ENCODE results near the gene AMFR. TPM values are rescaled to one million over a fixed set of nuclear protein-coding genes. Genes with fewer than 3 reads are reported as not detected.
"Not testable (repeated sequence)": the region's sequence is repeated elsewhere in the genome, so short reads cannot be mapped to it uniquely, and the experiment has no call there.

The AMFR gene
- total RNA-seq, 1 experiment from 2014 or later: 75.9 TPM

DNA sequence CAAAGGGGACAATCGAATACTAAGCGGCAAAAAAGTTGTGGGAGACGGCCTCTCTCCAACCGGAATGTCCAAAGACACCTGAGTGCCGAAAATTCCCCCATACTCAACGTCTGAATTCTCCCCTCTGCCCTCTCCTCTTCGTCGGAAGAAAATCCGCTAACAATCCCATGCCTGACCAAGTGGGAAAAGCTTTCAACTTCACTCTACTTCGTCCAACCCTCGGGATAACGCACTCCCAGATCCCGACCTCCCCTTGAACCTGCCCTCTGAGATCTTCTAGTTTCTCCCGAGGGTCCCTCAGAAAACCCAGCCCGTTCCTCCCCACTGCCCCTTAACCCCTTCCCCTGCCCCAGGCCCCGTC lies 961 bp downstream of the AMFR start:
- DNase-seq (ENCODE audit: low spot score): peak; percentile 16

- peak; percentile 19 for DNase-seq (ENCODE audit: low spot score)
These were observed 1.6 kb downstream of the AMFR start for GRCh38 chr16:56423584-56424403.

GRCh38 chr16:56422896-56423441 lies 2.4 kb downstream of the AMFR start:
- no peak for DNase-seq (ENCODE audit: low spot score)

- DNase-seq (ENCODE audit: low spot score): no peak
These were observed 3.2 kb downstream of the AMFR start for GRCh38 chr16:56421976-56422669.

DNA sequence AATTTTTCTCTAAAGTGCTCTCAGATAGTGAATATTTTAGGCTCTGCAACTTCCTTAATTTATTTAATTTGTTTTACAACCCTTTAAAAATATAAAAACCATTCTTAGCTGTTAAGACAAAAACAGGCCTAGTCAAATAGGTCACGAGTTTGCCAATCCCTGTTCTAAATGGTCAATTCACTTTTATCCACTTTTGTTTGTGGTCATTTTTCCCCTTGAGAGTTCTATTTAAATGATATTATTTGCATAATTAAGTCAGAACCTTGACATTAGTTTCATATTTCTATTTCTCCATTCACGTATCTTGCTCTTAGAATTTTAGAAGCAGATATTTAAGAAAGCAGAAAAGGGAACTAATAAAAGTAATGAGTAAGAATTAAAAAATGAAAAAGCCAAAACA lies 4.0 kb downstream of the AMFR start:
- DNase-seq (ENCODE audit: low spot score): no peak

- DNase-seq (ENCODE audit: low spot score): no peak
These were observed 4.7 kb downstream of the AMFR start for GRCh38 chr16:56420613-56421012.

GRCh38 chr16:56419740-56420548 lies 5.4 kb downstream of the AMFR start:
- DNase-seq (ENCODE audit: low spot score): no peak

DNA sequence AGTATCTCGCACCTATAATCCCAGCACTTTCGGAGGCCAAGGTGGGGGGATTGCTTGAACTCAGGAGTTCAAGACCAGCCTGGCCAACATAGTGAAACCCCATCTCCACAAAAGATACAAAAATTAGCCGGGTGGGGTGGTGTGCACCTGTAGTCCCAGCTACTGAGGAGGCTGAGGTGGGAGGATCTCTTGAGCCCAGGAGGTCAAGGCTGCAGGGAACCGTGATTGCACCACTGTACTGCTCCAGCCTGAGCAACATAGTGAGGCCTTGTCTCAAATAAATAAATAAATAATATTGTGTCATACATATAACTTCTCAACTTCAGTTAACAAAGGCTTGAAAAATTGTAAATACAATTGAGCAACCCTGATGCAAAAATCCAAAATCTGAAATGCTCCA lies 8.2 kb downstream of the AMFR start:
- no peak for DNase-seq (ENCODE audit: low spot score)

- no peak for DNase-seq (ENCODE audit: low spot score)
These were observed 9.5 kb downstream of the AMFR start for GRCh38 chr16:56415875-56416274.

GRCh38 chr16:56414366-56414765 lies 11.0 kb downstream of the AMFR start:
- no peak for DNase-seq (ENCODE audit: low spot score)

DNA sequence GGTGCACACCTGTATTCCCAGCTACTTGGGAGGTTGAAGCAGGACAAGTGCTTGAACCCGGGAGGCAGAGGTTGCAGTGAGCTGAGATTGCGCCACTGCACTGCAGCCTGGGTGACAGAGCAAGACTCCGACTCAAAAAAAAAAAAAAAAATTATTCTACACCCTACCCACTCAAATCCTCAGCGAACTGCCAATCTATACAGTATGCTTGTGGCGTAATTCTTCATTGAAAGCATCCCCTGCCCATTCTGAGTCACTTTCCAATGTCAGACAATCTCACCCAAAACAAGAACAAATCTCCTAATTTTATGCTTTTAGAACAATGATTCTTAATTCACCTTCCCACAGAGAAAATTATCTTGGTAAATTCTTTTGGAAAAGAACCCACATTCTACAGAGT lies 12.0 kb downstream of the AMFR start:
- no peak for DNase-seq (ENCODE audit: low spot score)

GRCh38 chr16:56411624-56412023 lies 13.7 kb downstream of the AMFR start:
- DNase-seq (ENCODE audit: low spot score): no peak

DNA sequence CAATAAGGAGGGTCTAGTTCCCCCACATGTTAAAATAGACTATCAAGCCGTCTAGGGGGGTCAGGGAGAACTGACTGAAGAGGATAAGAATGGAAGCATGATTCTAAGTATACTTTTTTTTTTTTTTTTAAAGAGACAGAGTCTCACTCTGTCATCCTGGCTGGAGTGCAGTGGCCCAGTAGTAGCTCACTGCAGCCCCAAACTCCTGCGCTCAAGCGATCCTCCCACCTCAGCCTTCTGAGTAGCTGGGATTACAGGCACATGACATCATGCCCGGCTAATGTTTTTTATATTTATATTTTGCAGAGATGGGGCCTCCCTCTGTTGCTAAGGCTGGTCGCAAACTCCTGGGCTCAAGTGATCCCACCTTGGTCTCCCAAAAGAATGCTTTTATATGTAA lies 14.2 kb downstream of the AMFR start:
- no peak for DNase-seq (ENCODE audit: low spot score)

GRCh38 chr16:56409195-56409594 lies 16.1 kb downstream of the AMFR start:
- peak; percentile 44 for DNase-seq (ENCODE audit: low spot score)

DNA sequence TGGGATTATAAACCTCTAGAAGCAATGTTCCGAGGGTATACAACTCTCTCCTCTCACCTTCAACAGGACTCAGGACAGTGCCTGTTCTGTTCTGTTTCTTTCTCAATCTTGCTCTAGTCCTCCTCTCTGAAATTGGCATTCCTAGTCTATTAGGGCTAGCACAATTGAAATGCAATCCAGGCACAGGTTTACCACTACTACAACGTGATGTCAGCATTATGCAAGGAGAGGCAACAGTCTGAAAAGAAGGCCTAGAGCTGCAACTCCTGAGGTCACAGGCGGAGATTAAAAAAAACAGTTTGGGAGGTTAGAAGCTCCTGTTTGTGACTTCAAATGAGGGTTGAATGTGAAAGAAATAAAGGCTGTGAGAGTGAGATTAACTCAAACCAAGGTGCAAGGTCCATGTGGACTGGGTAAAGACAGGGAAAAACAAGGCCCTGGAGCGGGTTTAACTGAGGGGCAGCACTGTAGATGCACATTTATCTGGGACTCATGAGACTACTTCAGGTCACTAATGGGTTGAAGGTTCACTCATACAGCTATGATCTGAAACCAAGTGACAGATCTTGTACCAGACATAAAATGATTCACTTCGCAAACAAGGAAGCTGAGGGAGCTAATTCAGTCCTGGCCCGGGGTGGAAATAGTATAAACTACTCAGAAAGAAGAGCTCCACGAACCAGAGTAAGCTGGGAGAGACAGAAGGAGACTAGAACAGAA lies 16.8 kb downstream of the AMFR start:
- DNase-seq (ENCODE audit: low spot score): peak; percentile 62

DNA sequence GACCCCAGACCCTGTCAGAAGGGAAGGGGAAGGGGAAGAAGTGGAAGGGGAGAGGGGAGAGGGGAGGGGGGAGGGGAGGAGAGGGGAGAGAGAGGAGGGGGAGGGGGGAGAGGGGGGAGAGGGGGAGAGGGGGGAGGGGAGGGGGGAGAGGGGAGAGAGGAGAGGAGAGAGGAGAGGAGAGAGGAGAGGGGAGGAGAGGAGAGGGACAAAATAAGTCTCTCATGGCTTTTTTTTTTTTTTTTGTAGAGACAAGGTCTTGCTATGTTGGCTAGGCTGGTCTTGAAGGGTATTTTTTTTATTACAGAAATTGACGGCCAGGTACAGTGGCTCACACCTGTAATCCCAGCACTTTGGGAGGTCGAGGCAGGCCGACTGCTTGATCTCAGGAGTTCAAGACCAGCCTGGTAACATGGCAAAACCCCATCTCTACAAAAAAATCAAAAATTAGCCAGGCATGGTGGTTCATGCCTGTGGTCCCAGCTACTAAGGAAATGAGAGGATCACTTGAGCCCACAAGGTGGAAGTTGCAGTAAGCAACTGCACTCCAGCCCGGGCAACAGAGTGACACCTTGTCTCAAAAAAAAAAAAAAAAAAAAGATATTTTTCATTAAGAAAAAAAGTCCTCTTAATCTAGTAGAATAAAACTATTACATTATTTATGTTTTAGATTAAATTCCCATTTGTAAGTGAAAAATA lies 19.2 kb downstream of the AMFR start:
- DNase-seq (ENCODE audit: low spot score): no peak

- peak; percentile 26 for DNase-seq (ENCODE audit: low spot score)
These were observed 23.9 kb downstream of the AMFR start for GRCh38 chr16:56401482-56401881.

DNA sequence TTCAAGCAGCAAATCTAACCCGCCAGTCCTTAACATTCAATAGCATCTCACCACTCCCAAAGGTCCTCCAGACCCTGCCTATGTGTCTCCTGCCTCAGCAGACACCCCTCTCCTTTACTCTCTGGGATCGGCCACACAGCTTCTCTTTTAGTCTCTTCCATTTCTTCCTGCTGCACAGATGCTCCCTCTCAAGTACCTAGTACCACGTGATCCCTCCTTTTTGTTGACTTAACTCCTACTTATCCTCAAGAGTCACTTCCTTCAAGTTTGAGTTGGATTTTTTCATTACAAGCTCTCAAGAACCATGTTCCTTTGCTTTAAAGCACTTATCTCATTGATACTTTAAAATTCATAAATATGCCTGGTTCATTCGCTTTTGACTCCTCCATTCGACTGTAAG lies 24.9 kb downstream of the AMFR start:
- DNase-seq (ENCODE audit: low spot score): no peak

GRCh38 chr16:56399486-56399885 lies 25.9 kb downstream of the AMFR start:
- no peak for DNase-seq (ENCODE audit: low spot score)

- DNase-seq (ENCODE audit: low spot score): no peak
These were observed 26.3 kb downstream of the AMFR start for GRCh38 chr16:56399047-56399446.

DNA sequence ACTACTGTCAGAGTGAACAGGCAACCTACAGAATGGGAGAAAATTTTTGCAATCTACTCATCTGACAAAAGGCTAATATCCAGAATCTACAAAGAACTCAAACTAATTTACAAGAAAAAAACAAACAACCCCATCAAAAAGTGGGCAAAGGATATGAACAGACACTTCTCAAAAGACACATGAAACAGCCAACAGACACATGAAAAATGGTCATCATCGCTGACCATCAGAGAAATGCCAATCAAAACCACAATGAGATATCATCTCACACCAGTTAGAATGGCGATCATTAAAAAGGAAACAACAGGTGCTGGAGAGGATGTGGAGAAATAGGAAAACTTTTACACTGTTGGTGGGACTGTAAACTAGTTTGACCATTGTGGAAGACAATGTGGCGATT lies 28.6 kb downstream of the AMFR start:
- not testable (repeated sequence) for DNase-seq (ENCODE audit: low spot score)
